ENCODE results near the gene LIMS1.
"Not testable (repeated sequence)": the region's sequence is repeated elsewhere in the genome, so short reads cannot be mapped to it uniquely, and the experiment has no call there.

Gene LIMS1

DNA sequence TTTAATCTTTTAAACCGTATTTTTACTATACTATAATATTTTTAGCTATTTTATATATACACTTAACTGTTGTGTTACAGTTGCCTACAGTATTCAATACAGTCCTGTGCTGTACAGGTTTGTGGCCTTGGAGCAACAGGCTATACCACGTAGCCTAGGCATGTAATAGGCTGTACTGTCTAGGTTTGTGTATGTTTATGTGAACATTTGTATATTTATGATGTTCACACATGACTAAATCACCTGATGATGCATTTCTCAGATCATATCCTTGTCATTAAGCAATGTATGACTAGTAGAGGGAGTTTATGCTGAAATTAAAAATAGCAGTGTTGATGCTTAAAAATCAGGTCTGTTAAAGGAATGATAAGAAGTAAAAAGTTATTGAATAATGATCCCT, 92.7 kb downstream of the LIMS1 start:
- Mint-ChIP-seq H3K4me3 (no peak overlapping the region), H3K36me3 (peaks cover 2% of the 10 kb centered on the region), H3K27ac (no peak overlapping the region), H3K9me3 (no peaks in the 10 kb centered on the region), H3K4me1 (peaks cover 71% of the 10 kb centered on the region), H3K27me3 (no peaks in the 10 kb centered on the region)

DNA sequence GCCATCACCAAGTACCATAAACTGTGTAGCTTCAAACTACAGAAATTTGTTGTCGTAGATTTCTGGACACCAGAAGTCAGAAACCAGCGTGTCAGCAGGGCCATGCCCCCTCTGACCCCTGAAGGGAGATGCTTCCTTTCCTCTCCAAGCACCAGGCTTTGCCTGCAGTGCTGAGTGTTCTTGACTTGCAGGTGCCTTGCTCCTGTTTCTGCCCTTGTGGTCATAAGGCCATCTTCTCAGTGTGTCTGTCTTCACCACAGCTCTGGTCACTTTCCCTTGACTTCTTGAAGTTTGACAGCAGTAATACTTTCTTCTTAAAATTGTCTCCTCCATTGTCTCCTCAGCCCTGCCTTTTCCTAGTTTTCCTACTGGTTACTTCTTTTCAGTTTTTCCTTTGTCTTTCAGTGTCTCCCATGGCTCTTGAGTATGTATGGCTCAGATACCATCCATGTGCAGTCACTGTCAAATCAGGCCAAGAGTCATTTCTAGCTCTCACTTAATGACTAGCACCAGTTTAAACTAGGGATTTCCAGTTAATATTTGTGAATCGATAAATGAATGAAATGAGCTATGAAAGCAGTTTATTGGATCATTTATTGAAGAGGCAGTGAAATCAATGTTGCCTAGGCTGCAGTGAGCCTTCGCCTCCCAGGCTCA, 93.8 kb downstream of the LIMS1 start:
- peak overlapping the region; percentile 4 for H3K27ac Mint-ChIP-seq
- H3K4me3 Mint-ChIP-seq, result no peak overlapping the region
- H3K4me1 Mint-ChIP-seq, result peaks cover 78% of the 10 kb centered on the region
- no peaks in the 10 kb centered on the region for H3K9me3 Mint-ChIP-seq
- no peaks in the 10 kb centered on the region for H3K27me3 Mint-ChIP-seq
- H3K36me3 Mint-ChIP-seq, result peaks cover 2% of the 10 kb centered on the region

DNA sequence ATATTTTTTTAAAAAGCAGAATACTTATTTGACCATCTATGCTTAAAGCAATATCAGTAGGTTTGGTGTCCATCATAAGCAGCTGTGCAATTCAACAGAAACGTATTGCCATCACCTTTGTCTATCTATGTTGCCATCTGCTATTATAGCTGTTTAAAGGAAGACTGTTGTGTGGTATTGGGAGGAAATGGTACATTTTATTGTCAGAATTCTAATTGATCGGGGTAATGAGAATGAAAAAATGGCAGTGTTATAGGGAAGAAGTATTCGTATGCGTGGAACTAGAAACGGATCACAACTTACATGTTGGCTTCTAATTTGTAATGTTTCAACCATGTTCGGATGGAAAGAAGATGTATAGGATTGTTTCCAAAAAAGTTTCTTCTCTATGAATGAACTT, 94.7 kb downstream of the LIMS1 start:
- Mint-ChIP-seq H3K27ac (peak overlapping the region; percentile 83), H3K36me3 (peaks cover 2% of the 10 kb centered on the region), H3K9me3 (no peaks in the 10 kb centered on the region), H3K4me3 (peak overlapping the region; percentile 2), H3K4me1 (peaks cover 80% of the 10 kb centered on the region), H3K27me3 (no peaks in the 10 kb centered on the region)

DNA sequence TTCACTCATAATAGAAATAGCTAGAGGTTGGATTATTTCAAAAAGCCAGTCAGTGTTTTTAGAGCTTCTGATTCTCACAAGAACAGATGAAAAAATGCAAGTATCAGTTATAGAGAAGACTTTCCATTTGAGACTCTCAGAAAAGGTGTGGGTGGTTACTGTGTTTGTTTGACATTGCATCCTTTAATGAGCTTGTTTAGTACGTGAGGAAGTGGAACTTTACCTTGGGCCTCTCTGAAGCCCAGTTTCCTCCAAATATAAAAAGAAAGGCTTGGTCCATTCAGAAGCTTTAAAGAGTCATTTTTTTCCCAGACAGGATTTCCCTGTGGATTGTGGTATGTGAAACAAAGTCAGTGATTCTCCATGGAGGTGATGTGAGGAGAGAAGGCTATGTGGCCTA, 95.1 kb downstream of the LIMS1 start:
- Mint-ChIP-seq H3K4me3 (peak overlapping the region; percentile 2), H3K9me3 (no peaks in the 10 kb centered on the region), H3K27me3 (no peaks in the 10 kb centered on the region), H3K4me1 (peaks cover 80% of the 10 kb centered on the region), H3K27ac (peak overlapping the region; percentile 83), H3K36me3 (peaks cover 2% of the 10 kb centered on the region)

DNA sequence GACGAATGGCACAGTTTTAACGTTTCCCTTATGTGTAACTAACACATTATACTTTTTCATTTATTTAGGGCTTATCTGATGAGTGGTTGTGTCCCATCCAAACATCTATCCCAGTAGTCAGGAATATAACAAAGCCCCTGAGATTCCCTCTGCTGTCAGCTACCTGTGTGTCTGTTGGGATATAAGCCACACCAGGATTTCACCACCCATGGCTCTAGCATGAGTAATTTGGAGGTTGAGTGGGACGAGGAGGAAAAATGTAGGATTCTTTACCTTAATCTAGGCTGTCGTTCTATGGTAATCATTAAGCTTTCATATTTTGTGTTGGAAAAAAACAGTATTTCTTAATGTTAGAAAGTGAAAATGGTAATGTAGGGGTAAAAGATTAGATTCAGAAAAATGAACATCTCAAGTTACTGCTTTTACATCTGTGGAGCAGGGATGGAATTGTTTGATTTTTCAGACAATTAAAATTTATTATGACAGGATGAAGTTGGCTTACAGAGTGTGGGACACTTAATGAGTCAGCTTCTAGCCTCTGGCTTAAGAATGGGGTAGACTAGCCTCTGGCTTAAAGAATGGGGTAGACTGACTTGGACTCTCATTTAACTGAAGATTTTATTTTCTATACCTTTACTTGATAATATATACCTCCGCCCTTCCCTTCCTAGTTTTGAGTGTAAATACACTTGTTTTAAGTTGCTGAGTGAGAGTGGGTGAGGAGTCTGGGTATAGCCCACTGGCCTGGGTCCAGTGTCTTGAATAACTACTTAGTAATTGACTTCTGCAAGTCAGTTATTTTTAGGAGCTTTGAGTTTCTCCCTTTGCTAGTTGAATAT, 96.5 kb downstream of the LIMS1 start:
- Mint-ChIP-seq H3K9me3 (no peaks in the 10 kb centered on the region), H3K36me3 (peaks cover 3% of the 10 kb centered on the region), H3K27ac (no peak overlapping the region), H3K4me3 (no peak overlapping the region), H3K27me3 (no peaks in the 10 kb centered on the region), H3K4me1 (peaks cover 75% of the 10 kb centered on the region)

DNA sequence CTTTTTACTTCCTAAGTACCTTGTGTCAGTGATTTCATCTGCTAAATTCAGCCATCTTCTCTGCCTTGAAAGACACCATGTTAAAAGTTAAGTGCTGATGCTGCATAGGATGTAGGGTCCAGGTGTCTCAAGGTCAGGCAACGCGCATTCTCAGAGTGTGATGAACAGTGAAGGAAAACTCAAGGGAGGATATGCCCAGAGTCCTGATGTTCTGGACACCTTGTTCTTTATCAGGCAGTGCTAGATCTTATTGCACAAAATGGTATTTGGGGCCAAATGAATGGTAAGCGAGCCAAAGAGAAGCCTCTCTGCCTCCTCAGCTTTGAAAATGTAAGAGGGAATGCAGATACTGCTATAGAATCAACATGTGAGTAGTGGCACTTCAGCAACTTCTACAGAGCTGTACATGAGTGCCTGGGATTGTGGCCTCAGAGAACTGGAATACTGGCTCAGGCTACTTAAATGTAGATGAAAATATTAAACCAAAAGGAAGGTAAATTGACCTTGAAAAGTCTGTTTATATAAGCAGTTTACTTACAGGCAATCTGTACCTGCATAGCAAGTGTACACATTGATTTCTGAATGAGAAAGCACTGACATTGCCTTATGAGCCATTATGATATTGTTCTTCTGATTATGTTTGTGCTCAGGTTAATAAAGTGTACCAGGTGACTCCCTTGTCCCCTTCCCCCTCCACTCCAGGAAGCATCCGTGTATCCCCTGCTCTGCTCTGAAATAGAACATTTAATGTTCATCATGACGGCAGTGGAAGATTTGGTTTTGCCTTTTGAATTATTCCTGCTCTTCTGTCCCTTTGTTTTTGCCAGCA, 98.3 kb downstream of the LIMS1 start:
- H3K9me3 Mint-ChIP-seq, result no peaks in the 10 kb centered on the region
- H3K27ac Mint-ChIP-seq, result no peak overlapping the region
- H3K4me3 Mint-ChIP-seq, result no peak overlapping the region
- H3K36me3 Mint-ChIP-seq, result peaks cover 3% of the 10 kb centered on the region
- no peaks in the 10 kb centered on the region for H3K27me3 Mint-ChIP-seq
- peaks cover 70% of the 10 kb centered on the region for H3K4me1 Mint-ChIP-seq

DNA sequence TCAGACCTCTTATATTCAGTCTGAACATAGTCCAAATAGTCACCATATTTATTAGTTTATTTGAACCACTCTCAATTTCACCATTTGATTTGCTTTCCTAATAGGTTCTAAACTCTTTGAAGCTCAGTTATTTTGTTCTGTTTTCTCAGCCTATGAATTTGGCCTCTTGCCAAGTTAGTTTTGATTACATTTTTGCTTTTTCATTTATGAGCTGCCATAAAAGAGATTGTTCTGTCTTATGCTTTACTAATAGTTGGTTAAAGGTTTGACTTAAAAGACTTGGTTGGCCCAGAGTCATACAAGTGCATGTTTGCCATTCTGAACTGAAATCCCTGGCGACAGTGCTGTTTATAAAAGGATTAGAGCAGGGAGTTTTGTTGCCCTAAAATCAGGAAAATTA, 99.1 kb downstream of the LIMS1 start:
- H3K27me3 Mint-ChIP-seq, result no peaks in the 10 kb centered on the region

DNA sequence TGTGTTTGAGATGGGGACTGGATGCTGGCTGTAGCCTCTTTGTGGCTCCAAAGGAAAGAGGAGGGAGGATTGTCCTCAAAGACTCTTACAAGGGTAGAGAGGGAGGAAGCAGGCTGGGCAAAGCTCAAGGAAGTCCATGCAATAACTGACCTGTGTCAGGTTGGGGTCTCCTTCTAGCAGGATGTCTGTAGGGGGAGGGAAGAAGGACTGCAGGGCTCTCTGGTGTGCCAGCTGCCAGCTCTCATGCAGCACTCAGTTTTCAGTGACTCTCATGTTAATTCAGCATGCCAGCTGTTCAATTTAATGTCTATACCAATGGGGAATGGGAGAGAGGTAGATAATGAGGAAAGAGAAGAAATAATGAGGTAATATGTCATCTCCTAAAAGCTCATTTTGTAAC, 99.7 kb downstream of the LIMS1 start:
- H3K4me1 Mint-ChIP-seq, result peaks cover 60% of the 10 kb centered on the region
- no peaks in the 10 kb centered on the region for H3K9me3 Mint-ChIP-seq
- peaks cover 1% of the 10 kb centered on the region for H3K36me3 Mint-ChIP-seq
- H3K27me3 Mint-ChIP-seq, result no peaks in the 10 kb centered on the region
- H3K4me3 Mint-ChIP-seq, result no peak overlapping the region
- H3K27ac Mint-ChIP-seq, result peak overlapping the region; percentile 66

More for the DNA sequence above, 99.1 kb downstream of the LIMS1 start:
- Mint-ChIP-seq H3K4me1 (peaks cover 64% of the 10 kb centered on the region), H3K27ac (peak overlapping the region; percentile 14), H3K9me3 (no peaks in the 10 kb centered on the region), H3K36me3 (peaks cover 1% of the 10 kb centered on the region), H3K4me3 (no peak overlapping the region)

DNA sequence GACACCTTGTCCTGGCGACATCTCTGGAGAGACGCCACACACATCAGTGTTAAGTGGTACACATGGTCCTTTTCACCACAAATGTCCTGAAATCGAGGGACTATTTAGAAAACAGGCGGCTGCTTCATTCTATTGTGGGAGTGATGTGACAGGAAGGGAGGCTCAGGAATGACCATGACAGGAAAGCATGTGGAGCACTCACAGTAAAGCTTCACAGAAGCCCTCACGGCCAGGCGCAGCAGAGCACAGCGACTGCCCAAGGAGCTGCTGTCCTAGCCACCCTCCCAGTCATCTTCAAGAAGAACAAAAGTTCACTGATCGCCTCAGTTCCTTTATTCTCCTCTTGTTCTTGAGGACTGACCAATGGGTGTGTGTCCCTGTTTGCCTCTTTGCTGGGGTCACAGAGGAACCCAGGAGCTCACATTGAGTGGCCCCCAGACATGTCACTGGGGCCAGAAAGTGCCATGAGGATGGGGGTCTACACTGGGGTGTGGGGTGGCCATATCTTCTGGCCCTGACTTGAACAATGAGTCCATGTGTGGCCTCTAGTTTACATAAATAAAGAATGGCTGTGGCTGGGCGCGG, 100.4 kb downstream of the LIMS1 start:
- H3K36me3 Mint-ChIP-seq, result peaks cover 1% of the 10 kb centered on the region
- H3K4me1 Mint-ChIP-seq, result peaks cover 54% of the 10 kb centered on the region
- H3K27me3 Mint-ChIP-seq, result no peaks in the 10 kb centered on the region
- no peaks in the 10 kb centered on the region for H3K9me3 Mint-ChIP-seq
- no peak overlapping the region for H3K27ac Mint-ChIP-seq
- no peak overlapping the region for H3K4me3 Mint-ChIP-seq

DNA sequence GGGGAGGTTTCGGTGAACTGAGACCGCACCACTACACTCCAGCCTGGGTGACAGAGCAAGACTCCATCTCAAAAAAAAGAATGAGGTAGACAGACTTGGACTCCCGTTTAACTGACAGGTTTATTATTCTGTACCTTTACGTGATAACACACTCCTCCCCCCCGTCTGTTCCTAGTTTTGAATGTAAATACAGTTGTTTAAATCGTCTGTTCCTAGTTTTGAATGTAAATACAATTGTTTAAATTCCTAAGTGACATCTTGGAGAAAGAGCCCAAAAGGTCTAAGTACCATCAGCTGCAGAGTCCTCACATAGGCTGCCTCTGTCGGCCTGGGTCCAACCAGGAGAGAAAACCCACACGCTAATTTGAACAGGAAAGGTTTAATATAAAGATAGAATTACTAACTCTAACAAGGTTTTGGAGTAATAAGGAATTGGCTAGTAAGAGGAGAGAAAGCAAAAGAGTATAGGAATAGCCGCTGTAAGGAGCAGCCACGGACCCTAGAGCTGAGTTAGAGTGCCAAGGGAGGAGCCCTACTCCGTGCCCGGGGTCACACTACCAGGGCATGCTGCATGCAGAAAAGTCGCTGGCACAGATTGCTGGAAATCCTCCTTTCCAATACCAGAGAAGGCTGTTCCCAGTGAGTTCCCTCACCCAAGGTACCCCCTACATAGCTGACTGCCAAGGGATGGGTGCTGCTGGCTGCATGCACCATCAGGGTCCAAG, 101.5 kb downstream of the LIMS1 start:
- no peak overlapping the region for H3K27ac Mint-ChIP-seq
- H3K4me1 Mint-ChIP-seq, result peaks cover 46% of the 10 kb centered on the region
- no peaks in the 10 kb centered on the region for H3K27me3 Mint-ChIP-seq

DNA sequence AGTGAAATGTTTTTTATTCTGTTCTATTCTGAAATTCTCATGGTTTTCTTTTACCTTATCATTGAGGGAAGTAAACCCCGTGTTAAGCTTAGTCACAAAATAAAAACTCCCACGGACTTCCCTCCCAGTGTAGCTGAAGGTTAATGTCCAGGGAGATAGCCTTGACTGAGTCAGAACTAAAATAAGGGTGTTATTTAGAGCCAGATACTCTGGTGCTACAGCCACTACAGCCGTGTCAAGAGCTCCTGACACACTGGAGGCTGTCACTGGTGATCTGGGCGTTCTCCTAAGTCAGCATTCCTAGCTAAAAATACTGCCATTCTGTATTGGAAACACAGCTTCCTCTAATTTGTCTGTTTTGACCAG, 103.0 kb downstream of the LIMS1 start:
- H3K4me1 Mint-ChIP-seq, result peaks cover 39% of the 10 kb centered on the region
- no peaks in the 10 kb centered on the region for H3K27me3 Mint-ChIP-seq
- H3K4me3 Mint-ChIP-seq, result no peak overlapping the region
- H3K9me3 Mint-ChIP-seq, result no peaks in the 10 kb centered on the region
- no peak overlapping the region for H3K27ac Mint-ChIP-seq
- H3K36me3 Mint-ChIP-seq, result peaks cover 1% of the 10 kb centered on the region

More for the DNA sequence above, 101.5 kb downstream of the LIMS1 start:
- H3K9me3 Mint-ChIP-seq, result no peaks in the 10 kb centered on the region
- no peak overlapping the region for H3K4me3 Mint-ChIP-seq
- peaks cover 1% of the 10 kb centered on the region for H3K36me3 Mint-ChIP-seq

DNA sequence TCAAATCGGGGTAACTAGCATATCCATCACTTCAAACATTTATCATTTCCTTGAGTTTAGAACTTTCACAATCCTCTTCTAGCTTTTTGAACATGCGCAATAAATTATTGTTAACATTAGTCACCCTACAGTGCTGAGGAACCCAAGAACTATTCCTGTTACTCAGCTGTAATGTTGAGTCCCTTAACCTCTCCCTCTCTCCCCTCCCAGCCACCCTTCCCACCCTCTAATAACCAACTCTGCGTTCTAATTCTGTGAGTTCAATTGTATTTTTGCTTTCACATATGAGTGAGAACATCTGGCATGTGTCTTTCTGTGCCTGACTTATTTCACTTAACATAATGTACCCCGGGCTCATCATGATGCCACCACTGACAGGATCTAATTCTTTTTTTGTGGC, 106.5 kb downstream of the LIMS1 start:
- Mint-ChIP-seq H3K4me1 (peaks cover 15% of the 10 kb centered on the region), H3K27me3 (no peaks in the 10 kb centered on the region), H3K27ac (no peak overlapping the region), H3K4me3 (no peak overlapping the region), H3K9me3 (no peaks in the 10 kb centered on the region), H3K36me3 (no peaks in the 10 kb centered on the region)

DNA sequence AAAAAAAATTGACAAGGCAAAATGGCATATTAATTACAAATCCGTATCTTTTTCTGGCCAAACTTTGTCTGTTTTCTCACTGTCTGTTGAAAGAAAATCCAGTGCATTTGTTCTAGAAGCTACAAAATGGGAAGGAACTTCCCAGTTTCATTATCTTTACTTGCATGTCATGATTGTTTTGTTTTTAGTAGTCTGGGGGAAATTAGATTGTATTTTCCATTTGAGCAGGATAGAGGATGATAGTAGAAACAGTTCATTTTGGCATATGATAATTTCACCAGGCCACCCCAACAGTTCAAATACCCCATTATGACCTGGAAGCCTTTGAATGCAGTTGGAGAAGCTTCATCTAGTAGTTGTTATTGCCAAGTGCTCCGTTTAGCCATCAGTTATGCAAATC, 107.5 kb downstream of the LIMS1 start:
- Mint-ChIP-seq H3K27ac (no peak overlapping the region), H3K4me3 (no peak overlapping the region), H3K9me3 (no peaks in the 10 kb centered on the region), H3K27me3 (no peaks in the 10 kb centered on the region), H3K36me3 (no peaks in the 10 kb centered on the region), H3K4me1 (peaks cover 7% of the 10 kb centered on the region)

DNA sequence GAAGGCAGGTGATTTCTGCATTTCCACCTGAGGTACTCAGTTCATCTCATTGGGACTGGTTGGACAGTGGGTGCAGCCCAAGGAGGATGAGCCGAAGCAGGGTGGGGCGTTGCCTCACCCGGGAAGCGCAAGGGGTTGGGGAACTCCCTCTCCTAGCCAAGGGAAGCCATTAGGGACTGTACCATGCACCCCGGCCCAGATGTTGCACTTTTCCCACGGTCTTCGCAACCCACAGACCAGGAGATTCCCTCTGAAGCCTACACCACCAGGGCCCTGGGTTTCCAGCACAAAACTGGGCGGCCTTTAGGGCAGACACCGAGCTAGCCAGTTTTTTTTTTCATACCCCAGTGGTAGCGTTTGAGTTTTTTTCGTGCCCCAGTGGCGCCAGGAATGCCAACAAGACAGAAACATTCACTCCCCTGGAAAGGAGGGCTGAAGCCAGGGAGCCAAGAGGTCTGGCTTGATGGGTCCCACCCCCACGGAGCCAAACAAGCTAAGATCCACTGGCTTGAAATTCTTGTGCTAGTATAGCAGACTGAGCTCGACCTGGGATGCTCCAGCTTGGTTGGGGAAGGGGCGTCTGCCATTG, 109.1 kb downstream of the LIMS1 start:
- H3K4me3 Mint-ChIP-seq, result no peak overlapping the region
- H3K27me3 Mint-ChIP-seq, result no peaks in the 10 kb centered on the region
- no peaks in the 10 kb centered on the region for H3K36me3 Mint-ChIP-seq
- H3K4me1 Mint-ChIP-seq, result peaks cover 16% of the 10 kb centered on the region
- no peaks in the 10 kb centered on the region for H3K9me3 Mint-ChIP-seq
- H3K27ac Mint-ChIP-seq, result no peak overlapping the region

DNA sequence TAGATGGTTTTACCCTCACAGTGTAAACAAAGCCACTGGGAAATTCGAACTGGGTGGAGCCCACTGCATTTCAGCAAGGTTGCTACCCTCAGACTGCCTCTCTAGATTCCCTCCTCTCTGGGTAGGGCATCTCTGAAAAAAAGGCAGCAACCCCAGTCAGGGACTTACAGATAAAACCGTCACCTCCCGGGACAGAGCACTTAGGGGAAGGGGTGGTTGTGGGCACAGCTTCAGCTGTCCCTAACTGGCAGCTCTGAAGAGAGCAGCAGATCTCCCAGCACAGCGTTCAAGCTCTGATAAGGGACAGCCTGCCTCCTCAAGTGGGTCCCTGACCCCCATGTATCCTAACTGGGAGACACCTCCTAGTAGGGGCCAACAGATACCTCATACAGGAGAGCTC, 109.6 kb downstream of the LIMS1 start:
- not testable (repeated sequence) for H3K27me3 Mint-ChIP-seq, H3K27ac Mint-ChIP-seq, H3K36me3 Mint-ChIP-seq, H3K4me3 Mint-ChIP-seq, H3K9me3 Mint-ChIP-seq
- H3K4me1 Mint-ChIP-seq, result peaks cover 21% of the 10 kb centered on the region
